ENCODE results near the gene RHBDD1. TPM values are rescaled to one million over a fixed set of nuclear protein-coding genes. Genes with fewer than 3 reads are reported as not detected.
A peak's percentile ranks its signal among the peaks of the same experiment; 100 is the strongest.
"Not testable (repeated sequence)": the region's sequence is repeated elsewhere in the genome, so short reads cannot be mapped to it uniquely, and the experiment has no call there.

RHBDD1 gene
- polyA plus RNA-seq, 2 donors = 3.9 to 5.2 TPM

DNA sequence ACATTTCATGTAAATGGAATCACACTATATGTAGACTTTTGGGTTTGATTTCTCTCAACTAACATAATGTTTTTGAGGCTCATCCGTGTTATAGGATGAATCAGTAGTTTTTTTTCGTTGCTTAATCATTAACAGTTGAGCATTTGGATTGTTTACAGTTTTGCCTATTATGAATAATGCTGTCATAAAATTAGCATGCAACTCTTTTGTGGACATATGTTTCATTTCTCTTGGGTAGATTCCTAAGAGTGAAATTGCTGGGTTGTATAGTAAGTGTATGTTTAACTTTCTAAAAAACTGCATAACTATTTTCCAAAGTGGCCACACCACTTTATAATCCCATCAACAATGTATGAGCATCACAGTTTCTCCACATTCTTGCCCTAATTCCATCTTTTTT lies 7.7 kb upstream of the RHBDD1 start:
- no peak overlapping the region for H3K4me3 ChIP-seq (ENCODE audit: low read depth in 1 of 2, low read length in 2 of 2)
- no peak overlapping the region for H3K27ac ChIP-seq (ENCODE audit: low read depth in 2 of 2, low read length in 1 of 2)
- H3K36me3 ChIP-seq (ENCODE audit: control insufficient read depth in 2 of 2, insufficient read depth in 2 of 2, low read length in 1 of 2) = no peaks in the 10 kb centered on the region
- no peaks in the 10 kb centered on the region for H3K27me3 ChIP-seq (ENCODE audit: control insufficient read depth in 1 of 2, insufficient read depth in 2 of 2, low read length in 2 of 2)
- H3K9me3 ChIP-seq (ENCODE audit: control insufficient read depth in 2 of 2, insufficient read depth in 1 of 2, low read depth in 1 of 2, low read length in 1 of 2) = no peaks in the 10 kb centered on the region
- no peaks in the 10 kb centered on the region for H3K4me1 ChIP-seq (ENCODE audit: control insufficient read depth in 2 of 2, insufficient read depth in 2 of 2, low read length in 1 of 2)
- 48 to 55% methylated on average over 2 of the region's 2 CpGs for WGBS, 2 donors

DNA sequence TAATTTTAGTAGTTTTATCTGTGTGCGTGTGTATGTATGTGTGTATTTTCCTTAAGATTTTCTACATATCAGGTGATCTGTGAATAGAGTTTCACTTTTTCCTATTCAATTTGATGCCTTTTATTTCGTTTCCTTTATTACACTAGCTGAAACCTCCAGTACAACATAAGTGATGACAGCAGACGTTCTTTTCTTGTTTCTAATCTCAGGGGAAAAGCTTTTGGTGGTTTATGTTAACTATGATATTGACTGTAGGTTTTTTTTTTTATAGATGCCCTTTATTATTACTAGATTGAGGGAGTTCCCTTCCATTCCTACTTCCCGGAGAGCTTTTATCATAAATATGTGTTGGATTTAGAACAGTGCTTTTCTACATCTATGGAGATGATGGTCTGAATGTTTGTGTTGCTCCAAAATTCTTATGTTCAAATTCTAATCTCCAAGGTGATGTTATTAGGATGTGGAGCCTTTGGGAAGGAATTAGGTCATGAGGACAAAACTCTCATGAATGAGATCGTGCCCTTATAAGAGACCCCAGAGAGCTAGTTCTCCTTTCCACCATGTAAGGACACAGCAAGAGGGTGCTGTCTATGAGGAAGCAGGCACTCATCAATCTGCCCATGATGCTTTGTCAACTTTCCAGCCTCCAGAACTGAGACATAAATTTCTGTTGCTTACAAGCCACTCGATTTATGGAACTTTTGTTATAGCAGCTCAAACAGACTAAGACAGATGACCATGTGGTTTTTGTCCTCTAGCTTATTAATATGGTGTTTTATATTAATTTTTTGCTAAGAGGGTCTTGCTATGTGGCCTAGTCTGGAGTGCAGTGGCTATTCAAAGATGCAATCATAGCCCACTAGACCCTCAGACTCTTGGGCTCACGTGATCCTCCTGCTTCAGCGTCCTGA lies 5.9 kb upstream of the RHBDD1 start:
- Histone ChIP-seq H3K9me3 (ENCODE audit: control insufficient read depth in 2 of 2, insufficient read depth in 1 of 2, low read depth in 1 of 2, low read length in 1 of 2) (no peaks in the 10 kb centered on the region), H3K4me1 (ENCODE audit: control insufficient read depth in 2 of 2, insufficient read depth in 2 of 2, low read length in 1 of 2) (peaks cover 0 to 2% of the 10 kb centered on the region in 2 donors), H3K4me3 (ENCODE audit: low read depth in 1 of 2, low read length in 2 of 2) (no peak overlapping the region), H3K36me3 (ENCODE audit: control insufficient read depth in 2 of 2, insufficient read depth in 2 of 2, low read length in 1 of 2) (no peaks in the 10 kb centered on the region), H3K27me3 (ENCODE audit: control insufficient read depth in 1 of 2, insufficient read depth in 2 of 2, low read length in 2 of 2) (no peaks in the 10 kb centered on the region), H3K27ac (ENCODE audit: low read depth in 2 of 2, low read length in 1 of 2) (no peak overlapping the region)
- 85 to 86% methylated on average over 8 of the region's 8 CpGs for WGBS, 2 donors

DNA sequence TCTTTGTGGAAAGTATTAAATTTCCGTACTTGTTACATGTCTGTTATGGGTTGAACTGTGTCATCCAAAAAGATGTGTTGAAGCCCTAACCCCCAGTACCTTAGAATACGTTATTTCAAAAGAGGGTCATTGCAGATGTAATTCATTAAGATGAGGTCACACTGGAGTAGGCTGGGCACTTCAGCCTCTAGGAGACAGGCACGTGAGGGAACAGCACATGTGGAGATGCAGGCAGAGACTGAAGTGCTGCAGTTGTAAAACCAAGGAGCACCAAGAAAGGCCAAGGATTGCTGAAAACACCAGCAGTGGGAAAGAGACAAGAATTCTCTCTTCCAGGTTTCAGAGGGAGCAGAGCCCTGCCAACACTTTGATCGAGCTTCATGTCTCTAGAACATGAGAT lies 4.6 kb upstream of the RHBDD1 start:
- Histone ChIP-seq H3K27ac (ENCODE audit: low read depth in 2 of 2, low read length in 1 of 2) (no peak overlapping the region), H3K36me3 (ENCODE audit: control insufficient read depth in 2 of 2, insufficient read depth in 2 of 2, low read length in 1 of 2) (no peaks in the 10 kb centered on the region), H3K4me1 (ENCODE audit: control insufficient read depth in 2 of 2, insufficient read depth in 2 of 2, low read length in 1 of 2) (peaks cover 3 to 5% of the 10 kb centered on the region in 2 donors), H3K4me3 (ENCODE audit: low read depth in 1 of 2, low read length in 2 of 2) (no peak overlapping the region), H3K27me3 (ENCODE audit: control insufficient read depth in 1 of 2, insufficient read depth in 2 of 2, low read length in 2 of 2) (no peaks in the 10 kb centered on the region), H3K9me3 (ENCODE audit: control insufficient read depth in 2 of 2, insufficient read depth in 1 of 2, low read depth in 1 of 2, low read length in 1 of 2) (no peaks in the 10 kb centered on the region)
- WGBS, 2 donors = 87 to 90% methylated on average over 4 of the region's 4 CpGs

DNA sequence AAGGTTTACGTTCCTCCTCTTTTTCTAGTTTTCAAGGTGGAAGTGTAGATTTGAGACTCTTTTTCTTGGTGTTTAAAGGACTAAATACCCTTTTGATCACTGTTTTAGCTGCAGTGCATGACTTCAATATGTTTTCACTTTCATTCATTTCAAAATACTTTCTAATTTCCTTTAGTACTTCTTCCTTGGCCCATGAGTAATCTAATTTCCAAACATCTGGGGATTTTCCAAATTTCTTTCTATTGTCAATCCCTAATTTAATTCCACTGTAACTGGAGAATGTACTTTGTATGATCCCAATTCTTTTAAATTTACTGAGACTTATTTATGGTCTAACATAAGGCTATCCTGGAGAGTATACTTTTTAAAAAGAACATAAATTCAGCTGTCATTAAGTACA lies 3.8 kb upstream of the RHBDD1 start:
- Histone ChIP-seq H3K27ac (ENCODE audit: low read depth in 2 of 2, low read length in 1 of 2) (no peak overlapping the region), H3K4me1 (ENCODE audit: control insufficient read depth in 2 of 2, insufficient read depth in 2 of 2, low read length in 1 of 2) (peaks cover 3 to 5% of the 10 kb centered on the region in 2 donors), H3K4me3 (ENCODE audit: low read depth in 1 of 2, low read length in 2 of 2) (no peak overlapping the region), H3K36me3 (ENCODE audit: control insufficient read depth in 2 of 2, insufficient read depth in 2 of 2, low read length in 1 of 2) (no peaks in the 10 kb centered on the region), H3K9me3 (ENCODE audit: control insufficient read depth in 2 of 2, insufficient read depth in 1 of 2, low read depth in 1 of 2, low read length in 1 of 2) (no peaks in the 10 kb centered on the region), H3K27me3 (ENCODE audit: control insufficient read depth in 1 of 2, insufficient read depth in 2 of 2, low read length in 2 of 2) (no peaks in the 10 kb centered on the region)
- WGBS, 2 donors = 96 to 100% methylated on average over 1 of the region's 1 CpG

DNA sequence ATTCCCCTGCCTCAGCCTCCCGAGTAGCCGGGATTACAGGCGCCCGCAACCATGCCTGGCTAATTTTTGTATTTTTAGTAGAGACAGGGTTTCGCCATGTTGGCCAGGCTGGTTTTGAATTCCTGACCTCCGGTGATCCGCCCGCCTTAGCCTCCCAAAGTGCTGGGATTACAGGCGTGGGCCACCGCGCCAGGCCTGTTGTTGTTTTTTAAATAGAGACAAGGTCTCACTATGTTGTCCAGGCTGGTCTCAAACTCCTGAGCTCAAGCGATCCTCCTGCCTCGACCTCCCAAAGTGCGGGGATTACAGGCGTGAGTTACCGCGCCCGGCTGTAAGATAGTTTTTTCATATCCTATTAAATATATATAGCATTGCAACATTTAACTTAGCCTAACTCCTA lies 974 bp upstream of the RHBDD1 start:
- not testable (repeated sequence) for H3K36me3 ChIP-seq (ENCODE audit: control insufficient read depth in 2 of 2, insufficient read depth in 2 of 2, low read length in 1 of 2); H3K27ac ChIP-seq (ENCODE audit: low read depth in 2 of 2, low read length in 1 of 2); H3K4me1 ChIP-seq (ENCODE audit: control insufficient read depth in 2 of 2, insufficient read depth in 2 of 2, low read length in 1 of 2); H3K27me3 ChIP-seq (ENCODE audit: control insufficient read depth in 1 of 2, insufficient read depth in 2 of 2, low read length in 2 of 2); H3K9me3 ChIP-seq (ENCODE audit: control insufficient read depth in 2 of 2, insufficient read depth in 1 of 2, low read depth in 1 of 2, low read length in 1 of 2)
- WGBS, 2 donors = 84 to 93% methylated on average over 18 of the region's 18 CpGs
- peak overlapping the region in 1 of 2 donors; percentile 81 for H3K4me3 ChIP-seq (ENCODE audit: low read depth in 1 of 2, low read length in 2 of 2)

DNA sequence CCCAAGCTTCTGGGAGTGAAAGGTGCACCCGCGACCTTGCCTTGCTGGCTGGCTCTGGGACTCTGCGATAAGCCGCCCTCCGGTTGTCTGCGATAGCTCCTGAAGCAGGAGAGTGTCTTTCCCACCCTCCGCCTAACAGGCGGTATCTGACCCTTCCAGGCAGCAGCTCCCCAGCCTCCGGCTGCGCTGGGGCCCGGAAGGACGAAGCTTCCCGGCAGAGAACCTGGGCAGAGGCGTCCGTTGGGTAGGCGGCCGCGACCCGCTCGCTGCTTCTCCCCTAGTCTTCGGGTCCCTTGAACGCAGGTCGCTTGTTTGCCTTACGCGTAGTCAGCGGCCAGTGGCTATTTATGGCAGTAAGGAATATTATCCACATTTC lies 446 bp upstream of the RHBDD1 start:
- peak overlapping the region; percentile 100 for H3K27ac ChIP-seq (ENCODE audit: low read depth in 2 of 2, low read length in 1 of 2)
- H3K4me3 ChIP-seq (ENCODE audit: low read depth in 1 of 2, low read length in 2 of 2) = peak overlapping the region; percentile 81 to 90
- H3K36me3 ChIP-seq (ENCODE audit: control insufficient read depth in 2 of 2, insufficient read depth in 2 of 2, low read length in 1 of 2) = no peaks in the 10 kb centered on the region
- 5 to 8% methylated on average over 25 to 26 of the region's 26 CpGs for WGBS, 2 donors
- H3K4me1 ChIP-seq (ENCODE audit: control insufficient read depth in 2 of 2, insufficient read depth in 2 of 2, low read length in 1 of 2) = peaks cover 3 to 5% of the 10 kb centered on the region in 2 donors
- no peaks in the 10 kb centered on the region for H3K27me3 ChIP-seq (ENCODE audit: control insufficient read depth in 1 of 2, insufficient read depth in 2 of 2, low read length in 2 of 2)
- H3K9me3 ChIP-seq (ENCODE audit: control insufficient read depth in 2 of 2, insufficient read depth in 1 of 2, low read depth in 1 of 2, low read length in 1 of 2) = no peaks in the 10 kb centered on the region

DNA sequence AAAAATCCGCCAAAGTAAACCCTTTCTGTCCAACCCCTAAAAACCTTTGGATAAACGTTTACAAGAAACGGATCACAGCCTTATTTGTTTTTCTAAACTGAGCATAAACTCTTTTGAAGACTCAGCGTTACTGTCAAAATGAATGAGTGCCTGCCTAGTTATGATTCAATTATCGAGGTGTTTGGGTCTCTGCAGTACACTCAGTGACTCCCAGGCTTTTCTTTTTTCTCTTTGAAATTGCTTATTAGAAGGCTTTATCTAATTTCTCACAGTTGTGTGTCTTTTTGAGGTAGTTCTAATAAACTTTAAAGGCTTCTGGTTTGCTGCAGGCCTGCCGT lies 663 bp downstream of the RHBDD1 start:
- Histone ChIP-seq H3K36me3 (ENCODE audit: control insufficient read depth in 2 of 2, insufficient read depth in 2 of 2, low read length in 1 of 2) (no peaks in the 10 kb centered on the region), H3K4me1 (ENCODE audit: control insufficient read depth in 2 of 2, insufficient read depth in 2 of 2, low read length in 1 of 2) (peaks cover 3 to 5% of the 10 kb centered on the region in 2 donors), H3K9me3 (ENCODE audit: control insufficient read depth in 2 of 2, insufficient read depth in 1 of 2, low read depth in 1 of 2, low read length in 1 of 2) (no peaks in the 10 kb centered on the region), H3K27me3 (ENCODE audit: control insufficient read depth in 1 of 2, insufficient read depth in 2 of 2, low read length in 2 of 2) (no peaks in the 10 kb centered on the region), H3K4me3 (ENCODE audit: low read depth in 1 of 2, low read length in 2 of 2) (peak overlapping the region; percentile 81 to 90), H3K27ac (ENCODE audit: low read depth in 2 of 2, low read length in 1 of 2) (peak overlapping the region; percentile 100)
- 1 to 2% methylated on average over 6 of the region's 6 CpGs for WGBS, 2 donors

DNA sequence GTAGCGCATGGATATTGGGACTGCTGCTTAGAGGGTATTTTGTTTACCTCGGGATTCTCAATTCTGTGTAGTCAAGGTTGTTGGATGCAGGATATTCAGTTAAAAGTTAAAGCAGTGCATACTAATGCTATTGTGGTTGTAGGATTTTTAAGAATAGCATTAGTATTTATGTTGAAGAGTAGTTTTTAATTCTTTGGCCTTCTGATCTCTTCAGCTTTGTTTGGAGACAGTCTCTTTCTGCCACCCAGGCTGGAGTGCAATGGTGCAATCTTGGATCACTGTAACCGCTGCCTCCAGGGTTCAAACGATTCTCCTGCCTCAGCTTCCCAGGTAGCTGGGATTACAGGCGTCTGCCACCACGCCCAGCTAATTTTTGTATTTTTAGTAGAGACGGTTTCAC lies 1.5 kb downstream of the RHBDD1 start:
- no peaks in the 10 kb centered on the region for H3K9me3 ChIP-seq (ENCODE audit: control insufficient read depth in 2 of 2, insufficient read depth in 1 of 2, low read depth in 1 of 2, low read length in 1 of 2)
- peaks cover 3 to 5% of the 10 kb centered on the region in 2 donors for H3K4me1 ChIP-seq (ENCODE audit: control insufficient read depth in 2 of 2, insufficient read depth in 2 of 2, low read length in 1 of 2)
- H3K27me3 ChIP-seq (ENCODE audit: control insufficient read depth in 1 of 2, insufficient read depth in 2 of 2, low read length in 2 of 2) = no peaks in the 10 kb centered on the region
- H3K4me3 ChIP-seq (ENCODE audit: low read depth in 1 of 2, low read length in 2 of 2) = no peak overlapping the region
- H3K36me3 ChIP-seq (ENCODE audit: control insufficient read depth in 2 of 2, insufficient read depth in 2 of 2, low read length in 1 of 2) = no peaks in the 10 kb centered on the region
- H3K27ac ChIP-seq (ENCODE audit: low read depth in 2 of 2, low read length in 1 of 2) = peak overlapping the region in 1 of 2 donors; percentile 100
- 79 to 86% methylated on average over 7 of the region's 7 CpGs for WGBS, 2 donors

DNA sequence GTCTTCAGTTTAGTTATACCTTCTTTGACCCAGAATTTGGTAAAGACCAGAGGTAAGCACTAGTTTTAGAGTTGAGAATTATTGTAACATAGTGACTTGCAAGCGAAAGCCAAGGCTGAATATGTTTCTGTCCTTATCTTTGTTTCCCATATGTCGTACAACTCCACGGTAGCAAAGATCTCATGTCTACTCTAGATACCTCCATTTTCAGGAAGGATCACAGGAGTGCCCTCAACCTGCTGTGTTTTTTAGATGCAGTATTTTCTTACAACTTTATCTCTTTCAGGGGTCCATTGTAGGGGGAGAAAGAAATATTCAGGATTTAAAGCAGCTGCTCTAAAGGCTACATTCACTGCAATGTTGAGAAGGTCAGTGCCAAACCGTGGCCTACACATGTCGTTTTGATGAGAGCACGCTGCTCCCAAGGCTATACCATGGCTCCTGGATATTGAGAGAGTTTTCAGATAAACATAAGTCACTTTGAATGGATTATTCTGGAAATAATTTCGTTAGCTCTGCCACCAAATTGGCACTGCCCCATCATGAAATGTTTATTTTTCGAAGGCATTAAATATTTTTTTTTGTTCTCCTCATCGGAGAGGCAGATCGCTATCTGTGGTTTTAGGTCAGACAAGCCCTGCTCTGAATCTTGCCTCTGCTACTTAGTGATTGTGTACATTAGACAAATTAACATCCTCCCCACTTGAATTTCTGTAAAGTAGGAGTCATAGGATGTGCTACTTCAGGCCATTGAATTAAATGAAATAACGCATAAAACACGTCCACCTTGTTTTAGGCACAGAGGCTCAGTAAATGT lies 2.1 kb downstream of the RHBDD1 start:
- Histone ChIP-seq H3K4me1 (ENCODE audit: control insufficient read depth in 2 of 2, insufficient read depth in 2 of 2, low read length in 1 of 2) (peaks cover 3 to 5% of the 10 kb centered on the region in 2 donors), H3K27ac (ENCODE audit: low read depth in 2 of 2, low read length in 1 of 2) (no peak overlapping the region), H3K9me3 (ENCODE audit: control insufficient read depth in 2 of 2, insufficient read depth in 1 of 2, low read depth in 1 of 2, low read length in 1 of 2) (no peaks in the 10 kb centered on the region), H3K27me3 (ENCODE audit: control insufficient read depth in 1 of 2, insufficient read depth in 2 of 2, low read length in 2 of 2) (no peaks in the 10 kb centered on the region), H3K4me3 (ENCODE audit: low read depth in 1 of 2, low read length in 2 of 2) (no peak overlapping the region), H3K36me3 (ENCODE audit: control insufficient read depth in 2 of 2, insufficient read depth in 2 of 2, low read length in 1 of 2) (no peaks in the 10 kb centered on the region)
- WGBS, 2 donors = 77 to 83% methylated on average over 12 of the region's 12 CpGs

Data from esophagus (tissue), 2 donors.